Subcutaneous abdominal adipose tissue (tissue), 5 donors: ENCODE results near the gene TWSG1.
"Not testable (repeated sequence)": the region's sequence is repeated elsewhere in the genome, so short reads cannot be mapped to it uniquely, and the experiment has no call there.

Experiments used
- H3K27ac ChIP-seq: one replicate; pipeline ENCODE4 v1.7.0; 2013; ENCODE audit warnings: low read depth, mild to moderate bottlenecking, inconsistent platforms, low read length, moderate library complexity
- H3K27me3 ChIP-seq, 5 donors: one replicate each; pipeline ENCODE4 v1.7.0; 2013; ENCODE audit warnings: low read length in 5 of 5, inconsistent platforms in 1 of 5; ENCODE audit not compliant: control insufficient read depth in 5 of 5, insufficient read depth in 4 of 5
- H3K36me3 ChIP-seq, 5 donors: one replicate each; pipeline ENCODE4 v1.7.0; 2013; ENCODE audit warnings: low read length in 5 of 5; ENCODE audit not compliant: control insufficient read depth in 5 of 5, insufficient read depth in 5 of 5
- H3K4me1 ChIP-seq, 5 donors: one replicate each; pipeline ENCODE4 v1.7.0; 2013; ENCODE audit warnings: low read length in 5 of 5, mild to moderate bottlenecking in 3 of 5, moderate library complexity in 1 of 5; ENCODE audit not compliant: control insufficient read depth in 5 of 5, insufficient read depth in 5 of 5
- H3K4me3 ChIP-seq, 5 donors: one replicate each; pipeline ENCODE4 v1.7.0; 2013; ENCODE audit warnings: low read length in 5 of 5, low read depth in 1 of 5
- H3K9ac ChIP-seq, 5 donors: one replicate each; pipeline ENCODE4 v1.7.0; 2013; ENCODE audit warnings: low read length in 5 of 5, mild to moderate bottlenecking in 4 of 5, moderate library complexity in 3 of 5
- H3K9me3 ChIP-seq, 5 donors: one replicate each; pipeline ENCODE4 v1.7.0; 2013; ENCODE audit warnings: low read length in 5 of 5; ENCODE audit not compliant: control insufficient read depth in 5 of 5
- donor health status: healthy.
- donor health status: healthy.
- donor health status: healthy.
- donor health status: healthy.
- donor health status: healthy.

The TWSG1 gene

GRCh38 chr18:9419956-9420631 is 85.5 kb downstream of the TWSG1 start:
- no peak overlapping the region for H3K27ac ChIP-seq
- H3K9me3 ChIP-seq: peaks cover 0 to 11% (median 0%) of the 10 kb centered on the region in 5 donors
- H3K4me3 ChIP-seq: no peak overlapping the region
- H3K9ac ChIP-seq: no peak overlapping the region
- no peaks in the 10 kb centered on the region for H3K36me3 ChIP-seq
- H3K4me1 ChIP-seq: peaks cover 0 to 13% (median 10%) of the 10 kb centered on the region in 5 donors
- peaks cover 0 to 2% (median 0%) of the 10 kb centered on the region in 5 donors for H3K27me3 ChIP-seq

- Histone ChIP-seq H3K27ac (no peak overlapping the region), H3K4me1 (peaks cover 0 to 13% (median 10%) of the 10 kb centered on the region in 5 donors), H3K27me3 (peaks cover 0 to 2% (median 0%) of the 10 kb centered on the region in 5 donors), H3K36me3 (no peaks in the 10 kb centered on the region), H3K9ac (no peak overlapping the region), H3K9me3 (peaks cover 0 to 11% (median 0%) of the 10 kb centered on the region in 5 donors), H3K4me3 (no peak overlapping the region)
Observed at GRCh38 chr18:9421096-9421900, 86.7 kb downstream of the TWSG1 start.

GRCh38 chr18:9421901-9422327 is 87.3 kb downstream of the TWSG1 start:
- peaks cover 0 to 2% (median 0%) of the 10 kb centered on the region in 5 donors for H3K27me3 ChIP-seq
- H3K9ac ChIP-seq: no peak overlapping the region
- H3K9me3 ChIP-seq: peaks cover 0 to 11% (median 0%) of the 10 kb centered on the region in 5 donors
- no peak overlapping the region for H3K27ac ChIP-seq
- H3K4me1 ChIP-seq: peaks cover 0 to 8% (median 7%) of the 10 kb centered on the region in 5 donors
- H3K4me3 ChIP-seq: no peak overlapping the region
- no peaks in the 10 kb centered on the region for H3K36me3 ChIP-seq

GRCh38 chr18:9422816-9423519 is 88.4 kb downstream of the TWSG1 start:
- Histone ChIP-seq H3K4me3 (no peak overlapping the region), H3K9ac (no peak overlapping the region), H3K27me3 (peaks cover 0 to 2% (median 0%) of the 10 kb centered on the region in 5 donors), H3K27ac (no peak overlapping the region), H3K36me3 (no peaks in the 10 kb centered on the region), H3K9me3 (peaks cover 0 to 11% (median 0%) of the 10 kb centered on the region in 5 donors), H3K4me1 (no peaks in the 10 kb centered on the region)

- not testable (repeated sequence) for H3K27ac ChIP-seq, H3K36me3 ChIP-seq, H3K9ac ChIP-seq, H3K27me3 ChIP-seq, H3K4me3 ChIP-seq, H3K4me1 ChIP-seq
- peaks cover 0 to 11% (median 0%) of the 10 kb centered on the region in 5 donors for H3K9me3 ChIP-seq
Observed at GRCh38 chr18:9423648-9424047, 89.1 kb downstream of the TWSG1 start.

GRCh38 chr18:9424235-9424634 is 89.7 kb downstream of the TWSG1 start:
- H3K4me3 ChIP-seq, H3K27ac ChIP-seq, H3K27me3 ChIP-seq, H3K4me1 ChIP-seq, H3K9ac ChIP-seq, H3K36me3 ChIP-seq: not testable (repeated sequence)
- peaks cover 0 to 11% (median 0%) of the 10 kb centered on the region in 5 donors for H3K9me3 ChIP-seq

GRCh38 chr18:9426753-9427152 is 92.2 kb downstream of the TWSG1 start:
- Histone ChIP-seq H3K36me3 (no peaks in the 10 kb centered on the region), H3K27me3 (peaks cover 0 to 2% (median 0%) of the 10 kb centered on the region in 5 donors), H3K9ac (no peak overlapping the region), H3K27ac (no peak overlapping the region), H3K9me3 (peaks cover 0 to 11% (median 0%) of the 10 kb centered on the region in 5 donors), H3K4me1 (no peaks in the 10 kb centered on the region), H3K4me3 (no peak overlapping the region)

- Histone ChIP-seq H3K27me3 (no peaks in the 10 kb centered on the region), H3K9ac (no peak overlapping the region), H3K9me3 (peaks cover 0 to 11% (median 0%) of the 10 kb centered on the region in 5 donors), H3K4me1 (no peaks in the 10 kb centered on the region), H3K27ac (no peak overlapping the region), H3K36me3 (no peaks in the 10 kb centered on the region), H3K4me3 (no peak overlapping the region)
Observed at GRCh38 chr18:9428301-9428706, 93.7 kb downstream of the TWSG1 start.

- H3K9me3 ChIP-seq: peaks cover 0 to 7% (median 0%) of the 10 kb centered on the region in 5 donors
- H3K36me3 ChIP-seq: no peaks in the 10 kb centered on the region
- H3K4me1 ChIP-seq: no peaks in the 10 kb centered on the region
- no peak overlapping the region for H3K9ac ChIP-seq
- H3K27me3 ChIP-seq: no peaks in the 10 kb centered on the region
- H3K4me3 ChIP-seq: no peak overlapping the region
- no peak overlapping the region for H3K27ac ChIP-seq
Observed at GRCh38 chr18:9428862-9429661, 94.5 kb downstream of the TWSG1 start.
